CD14-positive monocyte (primary cell): Measurements from ENCODE around the gene TRMT2A. TPM values are rescaled to one million over a fixed set of nuclear protein-coding genes. Genes with fewer than 3 reads are reported as not detected.

Experiments used
- DNase-seq, 3 donors: peaks; one replicate each; pipeline ENCODE4 v3.0.0-alpha.2; 2011 to 2022
- H2AFZ ChIP-seq: 2 replicates; pipeline ENCODE4 v1.6.0; 2012; ENCODE audit warnings: mild to moderate bottlenecking, low read depth, low read length, inconsistent platforms; ENCODE audit not compliant: insufficient read depth, poor library complexity, severe bottlenecking
- H3K27ac ChIP-seq, 2 donors: 1 replicate in 1 of 2; 2 replicates in 1 of 2; pipeline ENCODE4 v1.5.1; 2012 to 2013; ENCODE audit warnings: low read length in 2 of 2, control low read depth in 1 of 2, inconsistent platforms in 1 of 2, low read depth in 1 of 2, mild to moderate bottlenecking in 1 of 2
- H3K27me3 ChIP-seq, 2 donors: one replicate each; pipeline versions ENCODE4 v1.6.0 to v1.6.1; 2011 to 2013; ENCODE audit warnings: low read length in 2 of 2; ENCODE audit not compliant: control insufficient read depth in 2 of 2, insufficient read depth in 2 of 2
- H3K36me3 ChIP-seq, 2 donors: replicated peaks in 1 of 2; 1 replicate in 1 of 2; 2 replicates in 1 of 2; pipeline versions ENCODE4 v1.5.1 to v1.6.1; 2012 to 2013; ENCODE audit warnings: low read length in 2 of 2, control low read depth in 1 of 2, inconsistent platforms in 1 of 2, mild to moderate bottlenecking in 1 of 2; ENCODE audit not compliant: insufficient read depth in 2 of 2, control insufficient read depth in 1 of 2
- H3K4me1 ChIP-seq, 2 donors: 1 replicate in 1 of 2; 2 replicates in 1 of 2; pipeline versions ENCODE4 v1.5.1 to v1.6.1; 2012 to 2013; ENCODE audit warnings: low read length in 2 of 2, control low read depth in 1 of 2, inconsistent platforms in 1 of 2, mild to moderate bottlenecking in 1 of 2, moderate library complexity in 1 of 2; ENCODE audit not compliant: insufficient read depth in 2 of 2, control insufficient read depth in 1 of 2
- H3K4me2 ChIP-seq: replicated peaks from 2 replicates; pipeline ENCODE3; 2012; ENCODE audit warnings: low read length, moderate library complexity, mild to moderate bottlenecking; ENCODE audit not compliant: poor library complexity, severe bottlenecking; ENCODE audit errors: extremely low read depth
- H3K4me3 ChIP-seq, 3 experiments: fragments of 200-600 bp in 1 of 3; sonication (generic) in 1 of 3; replicated peaks in 1 of 3; 1 replicate in 2 of 3; 2 replicates in 1 of 3; pipeline ENCODE4 v1.5.1; 2011 to 2013; ENCODE audit warnings: low read length in 3 of 3, mild to moderate bottlenecking in 3 of 3, control low read depth in 2 of 3, low read depth in 2 of 3, inconsistent platforms in 1 of 3, moderate library complexity in 1 of 3
- H3K79me2 ChIP-seq: 2 replicates; pipeline ENCODE4 v1.6.0; 2012; ENCODE audit warnings: mild to moderate bottlenecking, control low read depth, inconsistent platforms, low read length, moderate library complexity; ENCODE audit not compliant: insufficient read depth
- H3K9ac ChIP-seq: 2 replicates; pipeline ENCODE4 v1.6.0; 2017; ENCODE audit warnings: low read length, mild to moderate bottlenecking; ENCODE audit not compliant: insufficient read depth, poor library complexity, severe bottlenecking
- H3K9me3 ChIP-seq, 2 donors: replicated peaks in 1 of 2; 1 replicate in 1 of 2; 2 replicates in 1 of 2; pipeline versions ENCODE4 v1.5.1 to v1.6.1; 2012 to 2013; ENCODE audit warnings: low read length in 2 of 2, control low read depth in 1 of 2; ENCODE audit not compliant: control insufficient read depth in 1 of 2, insufficient read depth in 1 of 2
- H4K20me1 ChIP-seq: 2 replicates; pipeline ENCODE4 v1.6.0; 2012; ENCODE audit warnings: mild to moderate bottlenecking, low read length, control low read depth, moderate library complexity; ENCODE audit not compliant: insufficient read depth
- H3K27ac Mint-ChIP-seq, 7 donors: one replicate each; pipeline ENCODE4 v1.8.0; 2020; ENCODE audit warnings: mild to moderate bottlenecking in 7 of 7, mixed read lengths in 7 of 7, moderate library complexity in 6 of 7, inconsistent platforms in 2 of 7
- H3K27me3 Mint-ChIP-seq, 3 donors: one replicate each; pipeline ENCODE4 v1.8.0; 2021 to 2022; ENCODE audit warnings: low read depth in 3 of 3, mild to moderate bottlenecking in 3 of 3, mixed read lengths in 3 of 3, moderate library complexity in 3 of 3, inconsistent platforms in 1 of 3
- H3K36me3 Mint-ChIP-seq, 2 donors: one replicate each; pipeline ENCODE4 v1.8.0; 2020; ENCODE audit warnings: mixed read lengths in 2 of 2, inconsistent platforms in 1 of 2, mild to moderate bottlenecking in 1 of 2
- H3K4me1 Mint-ChIP-seq: one replicate; pipeline ENCODE4 v1.8.0; 2020; ENCODE audit warnings: mild to moderate bottlenecking, mixed read lengths
- H3K4me3 Mint-ChIP-seq, 2 donors: one replicate each; pipeline ENCODE4 v1.8.0; 2020; ENCODE audit warnings: mild to moderate bottlenecking in 2 of 2, mixed read lengths in 2 of 2, moderate library complexity in 1 of 2
- H3K9me3 Mint-ChIP-seq, 7 donors: one replicate each; pipeline ENCODE4 v1.8.0; 2020 to 2022; ENCODE audit warnings: mixed read lengths in 7 of 7, mild to moderate bottlenecking in 6 of 7, moderate library complexity in 6 of 7, inconsistent platforms in 2 of 7
- WGBS: methylation state at CpG from one replicate; pipeline ENCODE4 v1.1.5; 2013; ENCODE audit warnings: missing lambda C conversion rate; ENCODE audit not compliant: insufficient coverage; 5-methylcytosine and 5-hydroxymethylcytosine counted together
- intact Hi-C, 2 donors: fragments of 100-400 bp; cut with micrococcal nuclease; formaldehyde crosslinking; loops; one replicate each; pipeline versions ENCODE4 v1.15.0 to v1.15.1; 2023
- polyA plus RNA-seq, 3 donors: library from polyadenylated mRNA; depleted of rRNA in 1 of 3; unstranded in 2 of 3; stranded (reverse) in 1 of 3; fragments of 300-500 nt in 2 of 3; fragments of >200 nt in 1 of 3; fragmentation: Illumina TruSeq in 2 of 3; gene quantifications; 1 replicate in 2 of 3; 2 replicates in 1 of 3; pipeline ENCODE4 v1.2.3, GENCODE V29; 2012 to 2021
- TF ChIP-seq, protein P1 (sequence below): fragments of 200-600 bp; IDR thresholded peaks from one replicate; pipeline ENCODE4 v1.8.0; 2022; ENCODE audit warnings: antibody characterized with exemption, mild to moderate bottlenecking

TRMT2A gene
- polyA plus RNA-seq, 3 donors = 20.1 to 121 (median 23.5) TPM

DNA sequence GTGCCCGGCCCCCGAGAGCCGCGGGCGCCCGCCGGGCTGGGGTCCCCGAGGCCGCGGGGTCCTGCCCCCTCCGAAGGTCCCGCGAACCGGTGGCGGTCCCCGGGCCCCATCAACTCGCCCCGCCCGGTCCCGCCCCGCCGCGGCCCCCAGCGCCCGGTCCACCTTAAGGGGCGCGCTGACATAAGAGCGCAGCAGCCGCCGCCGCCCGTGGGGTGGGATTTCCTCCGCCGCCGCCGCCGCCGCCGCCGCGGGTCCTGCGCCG, 14.5 kb upstream of the TRMT2A start, which contains the start of gene ZDHHC8:
Gene ZDHHC8, plus strand, starts transcription at position 208 of the 262 bp plus-strand sequence. CDS start 144 bp downstream, outside the sequence.
- no peak for DNase-seq
- under 1% methylated on average over 42 of the region's 43 CpGs for WGBS
- TF ChIP-seq, protein P1, sequence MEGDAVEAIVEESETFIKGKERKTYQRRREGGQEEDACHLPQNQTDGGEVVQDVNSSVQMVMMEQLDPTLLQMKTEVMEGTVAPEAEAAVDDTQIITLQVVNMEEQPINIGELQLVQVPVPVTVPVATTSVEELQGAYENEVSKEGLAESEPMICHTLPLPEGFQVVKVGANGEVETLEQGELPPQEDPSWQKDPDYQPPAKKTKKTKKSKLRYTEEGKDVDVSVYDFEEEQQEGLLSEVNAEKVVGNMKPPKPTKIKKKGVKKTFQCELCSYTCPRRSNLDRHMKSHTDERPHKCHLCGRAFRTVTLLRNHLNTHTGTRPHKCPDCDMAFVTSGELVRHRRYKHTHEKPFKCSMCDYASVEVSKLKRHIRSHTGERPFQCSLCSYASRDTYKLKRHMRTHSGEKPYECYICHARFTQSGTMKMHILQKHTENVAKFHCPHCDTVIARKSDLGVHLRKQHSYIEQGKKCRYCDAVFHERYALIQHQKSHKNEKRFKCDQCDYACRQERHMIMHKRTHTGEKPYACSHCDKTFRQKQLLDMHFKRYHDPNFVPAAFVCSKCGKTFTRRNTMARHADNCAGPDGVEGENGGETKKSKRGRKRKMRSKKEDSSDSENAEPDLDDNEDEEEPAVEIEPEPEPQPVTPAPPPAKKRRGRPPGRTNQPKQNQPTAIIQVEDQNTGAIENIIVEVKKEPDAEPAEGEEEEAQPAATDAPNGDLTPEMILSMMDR = no peak
- Histone ChIP-seq H3K27me3 (no peaks in the 10 kb centered on the region), H2AFZ (peak within 1 kb of the TSS; percentile 83), H3K9me3 (no peaks in the 10 kb centered on the region), H3K4me1 (peaks cover 15 to 27% of the 10 kb centered on the region in 2 donors), H3K27ac (peak within 1 kb of the TSS; percentile 49 to 58), H3K36me3 (peaks cover 0 to 11% of the 10 kb centered on the region in 2 donors), H3K9ac (peak within 1 kb of the TSS; percentile 75), H4K20me1 (peaks cover 41% of the 10 kb centered on the region), H3K4me2 (peak within 1 kb of the TSS; percentile 93), H3K79me2 (peaks cover 24% of the 10 kb centered on the region), H3K4me3 (peak within 1 kb of the TSS; percentile 63 to 88 (median 81))
- Mint-ChIP-seq H3K27ac (peak within 1 kb of the TSS in 1 of 7 donors; percentile 8), H3K9me3 (no peaks in the 10 kb centered on the region), H3K4me3 (peak within 1 kb of the TSS; percentile 75 to 76), H3K27me3 (no peaks in the 10 kb centered on the region), H3K4me1 (peaks cover 21% of the 10 kb centered on the region), H3K36me3 (peaks cover 13 to 20% of the 10 kb centered on the region in 2 donors)
- intact Hi-C loops = no loop called here

DNA sequence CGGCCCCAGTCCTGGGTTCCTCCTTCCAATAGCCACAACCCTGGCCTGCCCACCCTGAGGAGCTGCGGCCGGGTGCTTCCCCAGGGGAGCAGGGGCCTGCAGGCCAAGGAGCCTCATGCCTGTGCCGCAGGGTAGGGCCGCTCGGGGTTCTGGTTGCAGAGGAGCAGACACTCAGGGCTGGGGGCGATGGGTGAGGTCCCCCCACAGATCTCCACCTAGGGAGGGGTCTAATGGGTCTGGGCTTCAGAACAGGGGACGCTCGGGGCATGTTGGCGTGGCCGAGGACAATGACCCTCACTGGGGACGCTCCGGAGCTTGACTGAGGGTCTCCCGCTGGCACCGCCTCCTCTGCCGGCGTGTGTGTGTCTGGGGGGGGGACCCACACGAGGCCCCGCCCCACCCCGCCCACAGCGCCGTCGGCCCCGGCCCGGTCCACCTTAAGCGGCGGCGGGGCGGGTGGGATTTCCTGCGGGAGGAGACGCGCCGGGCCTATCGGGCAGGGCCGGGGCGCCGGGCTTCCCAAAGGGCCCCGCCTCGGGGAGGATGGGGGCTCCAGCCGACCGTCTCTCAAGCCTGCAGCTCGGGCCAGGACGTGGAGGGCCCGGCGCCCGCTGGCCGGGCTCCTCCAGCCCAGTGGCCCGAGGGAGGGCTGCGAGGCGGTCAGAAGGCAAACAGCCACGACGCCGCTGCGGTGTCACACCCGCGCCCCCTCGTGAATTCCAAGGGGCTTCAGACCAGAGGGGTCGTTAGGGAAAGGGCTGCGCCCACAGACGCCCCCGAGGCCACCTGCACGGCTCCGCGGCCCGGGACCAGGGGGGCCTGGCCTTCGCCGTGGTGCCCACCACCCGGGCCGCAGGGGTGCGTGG, 13.9 kb upstream of the TRMT2A start:
- intact Hi-C loops = no loop called here
- H2AFZ ChIP-seq = peak overlapping the region; percentile 83
- H3K36me3 Mint-ChIP-seq = peaks cover 16 to 25% of the 10 kb centered on the region in 2 donors
- H3K4me3 ChIP-seq = peak overlapping the region; percentile 63 to 88 (median 81)
- peaks cover 4 to 16% of the 10 kb centered on the region in 2 donors for H3K36me3 ChIP-seq
- peak; percentile 38 to 48 (median 41) for DNase-seq
- peak overlapping the region; percentile 49 to 58 for H3K27ac ChIP-seq
- H4K20me1 ChIP-seq = peaks cover 35% of the 10 kb centered on the region
- H3K4me3 Mint-ChIP-seq = peak overlapping the region; percentile 73 to 76
- H3K9me3 ChIP-seq = no peaks in the 10 kb centered on the region
- H3K27ac Mint-ChIP-seq = no peak overlapping the region
- no peaks in the 10 kb centered on the region for H3K27me3 ChIP-seq
- TF ChIP-seq, protein P1 = no peak
- H3K4me1 ChIP-seq = peaks cover 15 to 27% of the 10 kb centered on the region in 2 donors
- H3K4me2 ChIP-seq = peak overlapping the region; percentile 93
- no peaks in the 10 kb centered on the region for H3K27me3 Mint-ChIP-seq
- peak overlapping the region; percentile 75 for H3K9ac ChIP-seq
- H3K4me1 Mint-ChIP-seq = peaks cover 21% of the 10 kb centered on the region
- WGBS = 1% methylated on average over 62 of the region's 70 CpGs
- H3K9me3 Mint-ChIP-seq = no peaks in the 10 kb centered on the region
- peaks cover 20% of the 10 kb centered on the region for H3K79me2 ChIP-seq
